HepG2 (cell line): ENCODE data around the gene KRTAP10-6. TPM values are rescaled to one million over a fixed set of nuclear protein-coding genes. Genes with fewer than 3 reads are reported as not detected.

Experiments used
- ARNT ChIP-seq: fragments of 450-650 bp; IDR thresholded peaks from 2 replicates; pipeline ENCODE4 v1.6.1; 2017
- HMG20A ChIP-seq: IDR thresholded peaks from 2 replicates; pipeline ENCODE4 v1.6.1; 2016; ENCODE audit warnings: borderline replicate concordance
- MYC ChIP-seq: sonication (generic); formaldehyde crosslinking; IDR thresholded peaks from 2 replicates; pipeline ENCODE4 v1.9.0; 2021; ENCODE audit warnings: missing genetic modification reagents, borderline replicate concordance
- NAIF1 ChIP-seq: sonication (generic); formaldehyde crosslinking; IDR thresholded peaks from 2 replicates; pipeline ENCODE4 v1.5.0; 2020; ENCODE audit warnings: mild to moderate bottlenecking, missing genetic modification reagents, borderline replicate concordance
- PATZ1 ChIP-seq: sonication (generic); formaldehyde crosslinking; IDR thresholded peaks from 2 replicates; pipeline ENCODE4 v1.4.0; 2020; ENCODE audit warnings: missing genetic modification reagents
- PRMT3 ChIP-seq: sonication (generic); formaldehyde crosslinking; IDR thresholded peaks from 2 replicates; pipeline ENCODE4 v1.8.1; 2022; ENCODE audit warnings: low read depth, mild to moderate bottlenecking, moderate library complexity, missing genetic modification reagents, borderline replicate concordance
- PRPF4 ChIP-seq: fragments of 200-400 bp; formaldehyde crosslinking; IDR thresholded peaks from 2 replicates; pipeline ENCODE4 v1.6.1; 2016; ENCODE audit warnings: low read length, low read depth; ENCODE audit not compliant: poor library complexity, severe bottlenecking
- RAD51 ChIP-seq: fragments of 450-650 bp; IDR thresholded peaks from 2 replicates; pipeline ENCODE4 v1.6.1; 2016; ENCODE audit warnings: borderline replicate concordance
- RXRA ChIP-seq: sonication (generic); formaldehyde crosslinking; IDR thresholded peaks from 2 replicates; pipeline ENCODE4 v1.5.1; 2020; ENCODE audit warnings: missing genetic modification reagents
- SRY ChIP-seq: sonication (generic); formaldehyde crosslinking; IDR thresholded peaks from 2 replicates; pipeline ENCODE4 v1.8.0; 2022; ENCODE audit warnings: mild to moderate bottlenecking, missing genetic modification reagents
- UBTF ChIP-seq: sonication (generic); formaldehyde crosslinking; IDR thresholded peaks from 2 replicates; pipeline ENCODE4 v1.4.0; 2020; ENCODE audit warnings: mild to moderate bottlenecking, missing genetic modification reagents
- WIZ ChIP-seq: sonication (generic); formaldehyde crosslinking; IDR thresholded peaks from 2 replicates; pipeline ENCODE4 v1.5.1; 2020; ENCODE audit warnings: mild to moderate bottlenecking, missing genetic modification reagents
- ZKSCAN1 ChIP-seq: fragments of 150-350 bp; IDR thresholded peaks from 2 replicates; pipeline ENCODE4 v1.6.1; 2014; ENCODE audit warnings: low read length
- ZMYM2 ChIP-seq: sonication (generic); formaldehyde crosslinking; IDR thresholded peaks from 2 replicates; pipeline ENCODE4 v1.8.0; 2022; ENCODE audit warnings: mild to moderate bottlenecking, missing genetic modification reagents
- ZNF224 ChIP-seq: sonication (generic); formaldehyde crosslinking; IDR thresholded peaks from 2 replicates; pipeline ENCODE4 v1.5.0; 2020; ENCODE audit warnings: mild to moderate bottlenecking, missing genetic modification reagents
- ZNF281 ChIP-seq: sonication (generic); formaldehyde crosslinking; IDR thresholded peaks from 2 replicates; pipeline ENCODE4 v1.4.0; 2020; ENCODE audit warnings: missing genetic modification reagents, borderline replicate concordance
- ZNF652 ChIP-seq: IDR thresholded peaks from 2 replicates; pipeline ENCODE4 v1.6.1; 2016; ENCODE audit warnings: low read depth, borderline replicate concordance
- polyA plus RNA-seq, 8 experiments: library from polyadenylated mRNA; depleted of rRNA in 3 of 8; stranded (reverse) in 7 of 8; unstranded in 1 of 8; fragments of >200 nt; fragmentation: Illumina TruSeq in 4 of 8; extraction: Trizol in 4 of 8; gene quantifications; 2 replicates each; pipeline versions ENCODE4 v1.2.1 to v1.2.3, GENCODE V29; 2011 to 2016; ENCODE audit warnings: low read depth in 4 of 8, missing spikeins in 1 of 8, mixed read lengths in 1 of 8; ENCODE audit not compliant: insufficient read depth in 1 of 8
- total RNA-seq, 5 experiments: library from RNA; depleted of rRNA; stranded (reverse); fragments of >200 nt; fragmentation: Illumina TruSeq; extraction: Trizol; gene quantifications; 2 replicates each; pipeline ENCODE4 v1.2.3, GENCODE V29; 2016; ENCODE audit warnings: low read depth in 1 of 5
- TF ChIP-seq, protein P1 (sequence below), 2 experiments: sonication (generic) in 1 of 2; formaldehyde crosslinking in 1 of 2; IDR thresholded peaks; 2 replicates each; pipeline versions ENCODE4 v1.5.1 to v1.6.1; 2011 to 2020; ENCODE audit warnings: borderline replicate concordance in 1 of 2, low read depth in 1 of 2, low read length in 1 of 2, mild to moderate bottlenecking in 1 of 2, missing genetic modification reagents in 1 of 2, moderate library complexity in 1 of 2

The KRTAP10-6 gene
- total and polyA plus RNA-seq, 2 of the 13 experiments (the other 11 are each of a cell fraction or from before 2014, with no cell fraction given): not detected

DNA sequence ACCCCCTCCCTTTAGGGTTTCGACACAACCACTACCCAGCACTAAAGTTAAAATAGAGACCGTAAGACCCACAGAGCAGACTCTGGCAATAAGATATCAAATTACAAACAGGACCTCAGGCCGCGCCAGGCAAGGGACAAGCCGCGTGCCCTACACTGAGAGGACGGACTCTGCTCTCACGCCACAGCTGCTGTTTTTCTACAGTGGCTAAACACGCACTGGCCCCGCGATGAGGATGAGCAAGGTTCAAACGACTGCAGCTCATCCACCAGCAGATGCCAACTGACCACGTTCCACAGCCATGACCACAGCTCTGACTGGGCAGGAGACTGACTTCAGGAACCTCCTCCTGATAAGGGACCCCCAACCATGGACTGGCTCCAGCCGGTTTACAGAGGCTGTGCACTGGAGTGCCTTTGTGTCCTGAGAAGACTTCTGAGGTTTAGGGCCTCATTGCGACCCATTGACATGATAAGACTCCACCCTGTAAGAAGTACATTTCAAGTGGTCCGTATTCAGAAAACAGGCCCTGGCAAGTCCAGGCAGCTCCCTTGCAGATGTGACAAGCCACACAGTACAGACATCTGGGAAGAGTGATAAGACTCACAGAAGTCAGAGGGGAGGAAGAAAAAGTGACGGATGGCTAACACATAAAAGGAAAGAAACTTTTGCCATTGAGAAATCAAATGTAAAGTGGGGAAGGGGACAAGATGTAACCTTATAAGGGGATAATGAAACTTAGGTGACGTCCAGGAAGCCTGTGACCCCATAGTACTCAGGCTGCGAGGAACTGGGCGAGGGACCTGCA is 1.5 kb upstream of the KRTAP10-6 start (continued):
- TF ChIP-seq, protein P1, sequence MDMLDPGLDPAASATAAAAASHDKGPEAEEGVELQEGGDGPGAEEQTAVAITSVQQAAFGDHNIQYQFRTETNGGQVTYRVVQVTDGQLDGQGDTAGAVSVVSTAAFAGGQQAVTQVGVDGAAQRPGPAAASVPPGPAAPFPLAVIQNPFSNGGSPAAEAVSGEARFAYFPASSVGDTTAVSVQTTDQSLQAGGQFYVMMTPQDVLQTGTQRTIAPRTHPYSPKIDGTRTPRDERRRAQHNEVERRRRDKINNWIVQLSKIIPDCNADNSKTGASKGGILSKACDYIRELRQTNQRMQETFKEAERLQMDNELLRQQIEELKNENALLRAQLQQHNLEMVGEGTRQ (IDR thresholded peaks at IDR 0.05; ENCODE audit: low read depth, low read length): no peak
- TF ChIP-seq, protein P1 (CRISPR knock-in tag; IDR thresholded peaks at IDR 0.05; ENCODE audit: borderline replicate concordance): peak; percentile 54; the same call in 1 of the 2 replicates
- TF ChIP-seq ZKSCAN1 (no peak), PRMT3 (CRISPR knock-in tag) (peak; percentile 56; the same call in 1 of the 2 replicates), HMG20A (CRISPR knock-in tag) (peak; percentile 88; the same call in 1 of the 2 replicates), MYC (CRISPR knock-in tag) (peak; percentile 95), WIZ (CRISPR knock-in tag) (peak; percentile 83), PRPF4 (no peak), UBTF (CRISPR knock-in tag) (peak; percentile 92), ARNT (no peak), ZMYM2 (CRISPR knock-in tag) (peak; percentile 85), PATZ1 (CRISPR knock-in tag) (peak; percentile 62; the same call in 1 of the 2 replicates), RAD51 (no peak), ZNF224 (CRISPR knock-in tag) (peak; percentile 33; the same call in 1 of the 2 replicates), SRY (CRISPR knock-in tag) (no peak), ZNF652 (CRISPR knock-in tag) (peak; percentile 25; the same call in 1 of the 2 replicates), ZNF281 (peak; percentile 39; the same call in 1 of the 2 replicates), RXRA (CRISPR knock-in tag) (peak; percentile 79; the same call in 1 of the 2 replicates), NAIF1 (CRISPR knock-in tag) (no peak)
